KOPT-K1 (cell line): ENCODE measurements around the gene GDF9.
"Not testable (repeated sequence)": the region's sequence is repeated elsewhere in the genome, so short reads cannot be mapped to it uniquely, and the experiment has no call there.

Experiments used
- H3K27ac ChIP-seq: fragments of 200-600 bp; sonication (generic); 2 replicates; pipeline ENCODE4 v1.5.1; 2016; ENCODE audit warnings: antibody characterized with exemption, mild to moderate bottlenecking, low read depth, low read length; ENCODE audit not compliant: poor library complexity, severe bottlenecking
- H3K36me3 ChIP-seq: fragments of 200-600 bp; sonication (generic); 2 replicates; pipeline ENCODE4 v1.5.1; 2017; ENCODE audit warnings: antibody characterized with exemption, mild to moderate bottlenecking, low read length, moderate library complexity; ENCODE audit not compliant: insufficient read depth
- H3K9me3 ChIP-seq: fragments of 200-600 bp; sonication (generic); 2 replicates; pipeline ENCODE4 v1.5.1; 2017; ENCODE audit warnings: antibody characterized with exemption, low read length, mild to moderate bottlenecking; ENCODE audit not compliant: insufficient read depth, poor library complexity, severe bottlenecking

Gene GDF9

DNA sequence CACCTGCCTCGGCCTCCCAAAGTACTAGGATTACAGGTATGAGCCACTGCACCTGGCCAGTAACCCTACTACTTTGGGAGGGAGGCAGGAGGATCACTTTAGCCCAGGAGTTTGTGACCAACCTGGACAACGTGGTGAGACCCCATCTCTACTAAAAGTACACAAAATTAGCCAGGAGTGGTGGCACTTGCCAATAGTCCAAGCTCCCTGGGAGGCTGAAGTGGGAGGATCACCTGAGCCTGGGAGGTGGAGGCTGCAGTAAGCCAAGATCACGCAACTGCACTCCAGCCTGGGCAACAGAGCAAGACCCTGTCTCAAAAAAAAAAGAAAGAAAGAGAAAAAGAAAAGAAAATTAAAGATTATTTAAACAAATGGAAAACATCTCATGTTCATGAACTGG, 10.3 kb downstream of the GDF9 start:
- H3K27ac ChIP-seq, result no peak overlapping the region
- no peaks in the 10 kb centered on the region for H3K9me3 ChIP-seq
- H3K36me3 ChIP-seq, result no peaks in the 10 kb centered on the region

GRCh38 chr5:132854992-132855391, 11.3 kb downstream of the GDF9 start:
- not testable (repeated sequence) for H3K27ac ChIP-seq, H3K9me3 ChIP-seq, H3K36me3 ChIP-seq

DNA sequence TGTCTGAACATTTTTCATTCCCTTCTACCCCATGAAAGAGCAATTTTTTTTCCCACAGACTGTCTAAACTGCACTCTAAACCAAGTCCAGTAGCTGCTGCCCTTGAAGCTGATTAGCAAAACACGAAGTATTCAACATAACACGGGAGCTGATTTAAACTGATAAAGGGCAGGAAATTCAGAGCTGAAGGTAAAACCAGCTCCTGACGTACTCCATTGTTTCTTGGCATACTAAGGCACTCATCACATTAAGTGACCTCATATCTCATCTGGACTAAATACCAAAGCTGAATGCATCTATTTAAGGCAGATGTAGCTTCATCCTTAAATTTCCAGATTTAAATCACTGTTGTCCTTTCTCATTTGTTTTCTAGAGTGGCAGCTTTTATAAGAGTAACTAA, 12.0 kb downstream of the GDF9 start:
- Histone ChIP-seq H3K27ac (no peak overlapping the region), H3K9me3 (no peaks in the 10 kb centered on the region), H3K36me3 (no peaks in the 10 kb centered on the region)

DNA sequence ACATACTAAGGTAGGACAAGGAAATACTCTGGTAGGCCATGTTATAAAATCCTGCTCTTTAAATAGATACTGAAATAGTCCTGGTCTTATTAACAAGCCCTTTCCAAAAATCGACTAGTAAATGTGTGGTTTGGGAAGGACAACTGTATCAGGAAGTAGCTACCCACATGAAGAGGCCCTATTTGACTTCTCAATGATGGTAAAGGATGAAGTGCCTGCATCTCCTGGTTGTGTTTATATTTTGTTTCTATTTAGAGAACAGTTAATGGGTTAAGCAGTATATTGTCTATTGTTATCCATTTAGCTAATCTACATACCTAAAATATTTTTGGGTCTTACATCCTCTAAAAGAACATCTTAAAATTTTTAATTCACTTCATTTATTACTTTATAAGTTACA, 12.5 kb downstream of the GDF9 start:
- Histone ChIP-seq H3K9me3 (no peaks in the 10 kb centered on the region), H3K27ac (no peak overlapping the region), H3K36me3 (no peaks in the 10 kb centered on the region)

DNA sequence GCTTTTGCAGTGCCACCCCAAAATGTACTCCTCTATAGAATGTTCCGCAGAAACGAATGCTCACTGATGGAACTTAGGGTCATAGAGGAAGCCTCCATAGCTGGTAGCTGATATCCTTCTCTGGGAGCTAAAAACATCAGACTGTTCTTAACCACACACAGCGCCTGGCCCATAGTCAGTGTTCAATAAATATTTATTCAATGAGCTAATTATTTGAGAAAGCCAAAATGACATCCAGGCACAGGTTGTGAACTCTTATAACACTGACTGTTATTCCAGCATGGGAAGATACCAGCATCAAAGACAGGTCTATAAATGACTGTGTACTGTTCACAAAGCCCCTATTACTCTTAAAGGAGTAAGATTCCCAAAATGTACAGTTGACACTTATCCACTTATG, 12.9 kb downstream of the GDF9 start:
- no peaks in the 10 kb centered on the region for H3K36me3 ChIP-seq
- no peaks in the 10 kb centered on the region for H3K9me3 ChIP-seq
- H3K27ac ChIP-seq, result no peak overlapping the region

- H3K9me3 ChIP-seq, result no peaks in the 10 kb centered on the region
- H3K27ac ChIP-seq, result no peak overlapping the region
- H3K36me3 ChIP-seq, result no peaks in the 10 kb centered on the region
Observed at GRCh38 chr5:132850066-132850465, 16.2 kb downstream of the GDF9 start.

DNA sequence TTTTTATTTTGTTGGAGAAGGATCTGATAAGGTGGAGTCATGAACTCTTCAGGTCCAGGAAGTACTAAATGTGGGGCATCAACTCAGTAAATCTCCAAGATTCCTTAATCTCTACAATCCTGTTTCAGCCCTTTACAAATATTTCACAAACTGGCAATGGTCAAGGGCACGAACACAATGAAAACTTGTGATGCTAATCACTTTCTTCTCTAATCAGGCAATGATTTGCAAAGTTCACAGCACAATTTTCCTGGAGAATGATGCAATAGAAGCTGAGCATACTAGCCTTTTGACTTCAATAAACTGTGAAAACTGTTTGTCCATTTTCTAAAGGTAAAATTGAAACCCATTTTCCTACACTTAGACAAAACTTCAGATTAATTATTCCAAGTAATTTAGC, 16.9 kb downstream of the GDF9 start:
- Histone ChIP-seq H3K27ac (no peak overlapping the region), H3K9me3 (no peaks in the 10 kb centered on the region), H3K36me3 (no peaks in the 10 kb centered on the region)

DNA sequence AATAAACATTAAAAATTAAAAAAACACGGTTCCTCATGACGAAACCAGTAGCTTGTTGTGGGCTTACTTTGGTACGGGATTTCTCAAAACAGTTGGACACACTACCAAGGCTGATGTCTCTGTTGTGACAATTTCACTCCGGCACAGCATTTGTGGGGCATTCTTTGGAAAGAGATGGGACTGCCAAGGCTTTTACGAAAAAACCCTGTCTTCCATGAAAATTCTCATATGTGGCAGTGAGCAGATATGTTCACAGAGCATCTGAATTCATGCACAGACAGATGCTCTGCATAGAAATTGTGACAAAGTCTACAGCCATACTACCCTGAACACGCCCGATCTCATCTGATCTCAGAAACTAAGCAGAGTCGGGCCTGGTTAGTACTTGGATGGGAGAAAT, 18.0 kb downstream of the GDF9 start:
- Histone ChIP-seq H3K36me3 (no peaks in the 10 kb centered on the region), H3K9me3 (no peaks in the 10 kb centered on the region)

DNA sequence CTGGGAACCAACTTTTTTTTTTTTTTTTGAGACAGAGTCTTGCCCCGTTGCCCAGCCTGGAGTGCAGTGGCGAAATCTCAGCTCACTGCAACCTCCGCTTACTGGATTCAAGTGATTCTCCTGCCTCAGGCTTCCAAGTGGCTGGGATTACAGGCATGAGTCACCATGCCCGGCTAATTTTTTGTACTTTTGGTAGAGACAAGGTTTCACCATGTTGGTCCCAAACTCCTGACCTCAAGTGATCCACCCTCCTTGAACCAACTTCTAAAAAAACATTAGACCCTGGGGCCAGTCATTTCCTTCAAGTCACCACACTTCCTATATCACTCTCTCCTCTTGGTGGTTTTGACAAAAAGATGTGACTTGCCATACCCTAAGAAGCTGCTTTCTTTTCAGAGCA, 25.0 kb downstream of the GDF9 start:
- H3K36me3 ChIP-seq, result no peaks in the 10 kb centered on the region
- H3K27ac ChIP-seq, result no peak overlapping the region
- H3K9me3 ChIP-seq, result no peaks in the 10 kb centered on the region

More for the DNA sequence above, 18.0 kb downstream of the GDF9 start:
- H3K27ac ChIP-seq, result no peak overlapping the region

DNA sequence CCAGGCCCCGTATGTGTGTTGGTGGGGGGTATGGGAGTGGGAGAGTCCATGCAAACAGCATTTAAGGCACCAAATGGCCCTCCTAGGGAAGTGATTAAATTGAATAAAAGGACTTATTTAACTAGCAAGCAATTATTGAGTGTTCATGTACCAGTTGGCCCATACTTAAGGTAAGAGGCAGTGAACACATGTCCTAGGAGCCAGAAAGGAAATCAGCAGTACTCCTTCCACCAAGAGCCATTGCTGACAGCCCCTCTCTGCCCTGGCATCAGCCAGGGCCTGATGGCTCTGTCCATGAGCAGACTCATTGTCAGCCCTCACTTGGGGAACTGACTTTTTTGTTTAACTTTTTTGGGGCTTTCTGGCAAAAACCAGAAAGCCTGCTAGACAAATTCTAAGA, 25.4 kb downstream of the GDF9 start:
- H3K27ac ChIP-seq, result no peak overlapping the region
- no peaks in the 10 kb centered on the region for H3K36me3 ChIP-seq
- H3K9me3 ChIP-seq, result no peaks in the 10 kb centered on the region

DNA sequence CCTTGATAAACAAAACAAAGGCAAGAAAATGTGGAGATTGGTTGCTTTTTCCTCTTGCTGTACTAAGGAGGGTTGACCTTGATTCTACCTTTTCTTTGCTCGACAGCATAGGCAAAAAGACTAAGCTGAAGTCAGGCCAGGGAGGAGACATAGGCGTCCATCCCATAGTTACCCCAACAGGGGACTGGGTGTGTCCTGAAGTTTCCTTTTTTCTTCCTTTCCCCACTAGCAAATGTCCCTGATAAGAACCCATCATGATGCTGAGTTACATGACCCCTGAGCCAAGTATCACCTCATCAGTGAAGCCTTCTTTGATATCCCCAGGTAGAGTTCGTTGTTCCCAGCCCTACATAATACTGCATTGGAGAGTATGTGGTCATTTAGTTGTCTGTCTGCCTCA, 26.0 kb downstream of the GDF9 start:
- no peaks in the 10 kb centered on the region for H3K36me3 ChIP-seq
- H3K27ac ChIP-seq, result no peak overlapping the region
- no peaks in the 10 kb centered on the region for H3K9me3 ChIP-seq

DNA sequence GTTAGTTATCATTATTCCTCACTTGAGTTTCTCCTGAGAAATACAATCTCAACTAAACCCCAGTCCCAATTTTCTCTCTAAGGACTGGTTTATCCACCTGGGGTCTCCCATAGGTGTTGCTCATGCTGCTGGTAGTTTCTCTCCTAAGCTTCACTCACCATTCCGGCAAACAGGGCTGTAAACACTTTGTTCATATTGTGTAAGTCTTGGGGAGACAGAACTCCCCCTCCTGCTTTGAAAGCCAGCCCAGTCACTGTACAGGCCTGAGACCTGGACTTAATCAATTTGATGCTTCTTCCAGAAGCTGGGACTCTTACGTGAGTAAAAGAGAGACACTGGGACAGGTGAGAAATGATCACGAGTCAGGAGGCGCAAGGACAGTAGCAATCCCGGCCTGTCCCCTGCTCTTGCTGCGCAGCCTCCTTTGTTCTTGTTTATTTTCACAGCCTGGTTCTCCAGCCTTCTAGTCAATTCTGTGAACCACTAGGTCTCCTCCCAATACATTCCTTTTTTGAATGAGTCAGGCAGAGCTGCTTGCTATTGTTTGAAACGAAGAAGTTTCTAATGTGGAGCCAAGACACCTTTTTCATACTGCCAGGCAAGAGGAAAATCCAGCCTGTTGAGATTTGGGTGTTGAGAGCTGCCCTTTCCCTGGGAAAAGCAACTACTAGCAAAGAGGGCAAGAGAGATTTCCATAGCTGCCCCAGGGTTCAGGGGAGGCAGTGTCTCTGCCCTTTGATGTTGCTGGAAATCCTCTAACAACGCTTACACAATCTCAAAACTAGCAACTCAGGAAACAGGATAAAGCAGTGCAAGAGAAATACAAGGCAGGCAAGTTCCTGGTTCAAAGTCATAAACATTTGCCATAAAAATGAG, 26.6 kb downstream of the GDF9 start:
- Histone ChIP-seq H3K27ac (no peak overlapping the region), H3K9me3 (no peaks in the 10 kb centered on the region), H3K36me3 (no peaks in the 10 kb centered on the region)

GRCh38 chr5:132838516-132839282, 27.6 kb downstream of the GDF9 start:
- H3K9me3 ChIP-seq, result no peaks in the 10 kb centered on the region
- H3K36me3 ChIP-seq, result no peaks in the 10 kb centered on the region
- no peak overlapping the region for H3K27ac ChIP-seq

DNA sequence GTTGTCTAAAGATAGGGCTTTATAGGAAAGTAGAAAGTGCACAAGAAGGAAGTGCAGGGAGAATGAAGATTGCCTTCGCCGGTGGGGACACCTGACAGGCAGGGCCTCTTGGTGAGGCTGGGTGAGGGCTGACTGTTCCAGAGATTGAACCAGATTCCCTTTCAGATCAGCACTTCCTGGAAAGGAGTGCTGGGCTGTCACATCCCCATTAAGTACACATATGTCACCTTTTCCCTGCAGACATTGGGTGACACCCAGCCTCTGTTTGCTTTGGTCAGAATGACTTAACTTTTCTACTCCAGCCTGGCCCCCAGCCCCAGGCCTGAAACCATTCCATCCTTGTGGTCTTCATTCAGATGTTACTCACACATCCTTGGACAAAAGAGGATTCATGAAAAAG, 28.4 kb downstream of the GDF9 start:
- H3K9me3 ChIP-seq, result no peaks in the 10 kb centered on the region
- H3K36me3 ChIP-seq, result no peaks in the 10 kb centered on the region
- H3K27ac ChIP-seq, result no peak overlapping the region

DNA sequence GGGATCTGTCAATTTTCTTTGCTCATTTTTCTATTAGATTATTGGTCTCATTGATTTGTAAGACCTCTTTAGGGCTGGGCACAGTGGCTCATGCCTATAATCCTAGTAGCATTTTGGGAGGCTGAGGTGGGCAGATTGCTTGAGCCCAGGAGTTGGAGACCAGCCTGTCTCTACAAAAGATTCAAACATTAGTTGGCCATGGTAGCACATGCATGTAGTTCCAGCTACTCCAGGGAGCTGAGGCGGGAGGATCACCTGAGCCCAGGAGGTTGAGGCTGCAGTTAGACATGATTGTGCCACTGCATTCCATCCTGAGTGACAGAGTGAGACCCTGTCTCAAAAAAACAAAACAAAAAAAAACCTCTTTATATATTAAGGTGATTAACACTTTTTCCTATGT, 29.4 kb downstream of the GDF9 start:
- no peaks in the 10 kb centered on the region for H3K9me3 ChIP-seq

GRCh38 chr5:132834057-132834456, 32.2 kb downstream of the GDF9 start:
- Histone ChIP-seq H3K9me3 (no peaks in the 10 kb centered on the region), H3K27ac (no peak overlapping the region), H3K36me3 (no peaks in the 10 kb centered on the region)

More for the DNA sequence above, 29.4 kb downstream of the GDF9 start:
- no peaks in the 10 kb centered on the region for H3K36me3 ChIP-seq
- H3K27ac ChIP-seq, result no peak overlapping the region
